ENCODE measurements around the gene DOK1.
A peak's percentile ranks its signal among the peaks of the same experiment; 100 is the strongest.
"Not testable (repeated sequence)": the region's sequence is repeated elsewhere in the genome, so short reads cannot be mapped to it uniquely, and the experiment has no call there.

Gene DOK1

DNA sequence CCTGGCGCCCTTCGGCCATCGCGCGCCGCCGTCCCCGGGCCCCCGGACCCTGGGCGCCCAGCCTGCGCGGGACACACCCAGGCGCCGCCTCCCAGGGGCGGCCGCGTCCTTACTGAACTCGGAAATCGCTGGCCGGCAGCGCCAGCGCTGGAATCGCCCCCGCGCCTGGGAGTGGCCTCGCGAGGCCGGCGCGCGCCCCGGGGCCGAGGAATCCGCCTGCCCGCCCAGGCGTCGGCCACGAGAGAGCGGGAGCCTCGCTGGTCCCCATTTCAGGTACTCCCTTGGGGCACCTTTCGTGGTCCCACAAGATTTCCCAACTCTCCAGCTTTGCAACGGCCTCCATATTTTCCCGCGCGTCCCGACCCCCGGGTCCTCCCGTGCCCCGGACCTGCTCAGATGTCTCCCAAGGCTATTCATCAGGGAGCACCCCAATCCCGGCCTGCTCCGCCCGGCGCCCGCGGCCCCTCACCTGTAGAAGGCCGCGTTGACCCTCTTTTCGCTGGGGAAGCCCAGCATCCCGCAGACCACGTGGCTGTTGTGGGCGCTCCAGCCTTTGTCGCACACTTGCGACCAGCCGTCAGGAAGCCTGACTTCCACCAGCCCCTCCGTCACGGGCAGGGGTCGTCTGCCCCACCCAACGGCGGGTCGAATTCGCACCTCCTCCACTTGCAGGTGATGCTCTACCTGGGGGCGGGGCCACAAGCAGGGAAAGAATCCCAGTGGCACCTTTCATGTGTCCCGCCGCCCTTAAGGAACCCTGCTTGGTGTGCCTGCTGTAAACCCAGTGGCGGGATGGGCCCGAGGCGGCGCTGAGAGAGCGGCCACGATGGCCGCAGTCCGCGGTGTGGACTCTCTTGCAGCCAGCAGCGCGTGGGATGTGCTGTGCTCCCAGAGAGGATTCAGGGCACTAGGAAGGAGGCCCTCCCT, 5.4 kb upstream of the DOK1 start:
- no peak for DNase-seq

DNA sequence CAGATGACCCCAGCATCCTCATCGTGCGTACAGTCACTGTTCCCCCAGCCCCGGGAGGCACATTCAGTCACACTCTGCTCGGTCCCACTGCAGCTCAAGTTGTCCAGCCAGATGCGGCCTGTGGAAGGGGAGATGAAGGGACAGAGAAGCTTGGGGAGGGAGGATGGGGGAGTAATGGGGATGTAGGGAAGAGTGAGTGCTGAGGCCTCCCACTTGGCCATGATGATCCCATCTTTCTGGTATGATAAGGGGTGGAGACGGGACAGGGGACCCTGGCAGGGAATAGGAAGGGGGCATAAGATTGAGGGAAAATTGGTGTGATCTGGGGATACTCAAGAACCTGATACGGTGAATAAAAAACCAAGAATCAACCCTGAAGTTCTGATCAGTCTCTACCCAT, 4.3 kb upstream of the DOK1 start:
- DNase-seq = no peak

- DNase-seq = no peak
Observed at GRCh38 chr2:74551530-74551929, 3.0 kb upstream of the DOK1 start.

DNA sequence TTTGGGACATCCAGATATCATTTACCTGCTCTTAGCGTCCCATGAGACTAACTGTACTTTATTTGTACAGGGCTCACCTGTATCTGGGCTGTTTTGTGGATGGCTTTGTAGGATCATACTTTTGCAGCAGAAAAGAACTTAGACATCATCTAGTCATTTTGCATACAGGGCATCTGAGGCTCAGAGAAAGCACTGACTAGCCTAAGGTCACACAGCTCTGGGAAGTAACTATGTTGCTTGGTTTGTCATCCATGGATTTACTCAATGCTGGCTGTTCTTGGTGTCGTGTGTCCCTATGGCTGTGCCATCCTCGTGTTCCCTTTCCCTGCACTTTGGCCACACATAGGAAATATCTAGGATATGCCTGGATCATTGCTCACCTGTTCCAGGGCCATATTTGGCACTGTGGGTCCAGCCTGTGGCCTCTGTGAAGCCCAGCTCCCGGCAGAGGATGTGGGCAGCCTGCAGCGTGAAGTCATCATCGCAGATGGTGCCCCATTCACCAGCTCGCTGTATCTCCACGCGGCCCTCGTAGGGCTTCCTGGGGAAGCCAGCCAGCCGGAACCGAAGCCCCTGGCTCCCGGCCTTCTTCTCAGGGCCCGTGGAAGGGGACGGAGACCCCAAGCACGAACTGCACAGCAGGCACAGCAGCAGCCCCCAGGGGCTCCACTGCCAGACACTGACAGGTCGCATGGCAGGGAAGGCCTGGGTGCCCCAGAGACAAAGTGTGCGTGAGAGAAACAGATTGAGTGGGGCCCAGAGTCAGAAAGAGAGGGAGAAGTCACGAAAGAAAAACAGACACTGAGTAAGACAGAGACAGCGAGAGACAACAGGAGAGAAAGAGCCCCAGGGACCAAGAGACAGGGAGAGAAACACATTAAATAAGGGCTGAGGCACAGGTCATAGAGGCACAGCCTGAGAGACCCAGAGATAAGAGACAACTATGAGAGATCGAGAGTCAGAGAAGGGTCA, 2.3 kb upstream of the DOK1 start:
- DNase-seq = no peak

DNA sequence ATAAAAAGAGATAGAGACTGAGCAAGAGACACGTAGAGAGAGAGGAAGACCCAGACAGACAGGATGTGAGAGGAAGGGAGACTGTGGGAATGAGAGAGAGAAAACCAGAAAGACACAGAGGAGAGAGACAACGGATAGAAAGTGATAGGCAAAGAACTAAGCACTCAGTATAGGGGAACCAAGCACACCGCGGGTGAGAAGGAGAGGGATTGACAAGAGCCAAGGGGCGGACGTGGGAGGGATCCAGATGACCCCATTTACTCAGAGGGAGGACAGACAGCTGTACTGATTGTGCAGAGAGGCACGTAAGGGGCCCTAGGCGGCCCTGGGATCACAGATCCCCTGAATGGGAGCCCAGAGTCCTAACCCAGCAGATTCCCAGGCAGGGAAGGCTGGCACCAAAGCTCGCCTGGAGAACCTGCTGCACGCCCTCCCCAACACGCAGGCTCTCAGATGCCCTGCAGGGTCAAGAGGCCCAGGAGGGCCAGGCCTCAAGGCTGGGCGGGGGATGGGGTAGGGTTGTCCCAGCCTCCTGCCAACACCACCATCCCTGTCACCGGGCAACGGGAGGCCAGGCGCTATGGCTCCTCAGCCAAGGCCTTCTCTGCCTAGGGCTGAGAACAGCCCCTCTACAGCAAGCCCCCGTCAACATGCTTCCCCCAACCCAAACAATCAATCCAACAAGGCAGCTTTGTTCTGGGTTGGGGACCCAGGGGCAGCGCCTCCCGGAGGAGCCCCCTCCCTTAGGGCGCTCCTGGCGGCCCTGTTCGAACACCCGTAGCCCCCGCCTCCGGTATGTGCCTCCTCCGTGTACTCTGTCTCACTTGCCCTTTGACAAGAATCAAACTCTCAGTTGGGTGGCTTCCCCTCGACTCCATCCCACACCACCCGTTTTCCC, 1.4 kb upstream of the DOK1 start:
- DNase-seq = no peak

DNA sequence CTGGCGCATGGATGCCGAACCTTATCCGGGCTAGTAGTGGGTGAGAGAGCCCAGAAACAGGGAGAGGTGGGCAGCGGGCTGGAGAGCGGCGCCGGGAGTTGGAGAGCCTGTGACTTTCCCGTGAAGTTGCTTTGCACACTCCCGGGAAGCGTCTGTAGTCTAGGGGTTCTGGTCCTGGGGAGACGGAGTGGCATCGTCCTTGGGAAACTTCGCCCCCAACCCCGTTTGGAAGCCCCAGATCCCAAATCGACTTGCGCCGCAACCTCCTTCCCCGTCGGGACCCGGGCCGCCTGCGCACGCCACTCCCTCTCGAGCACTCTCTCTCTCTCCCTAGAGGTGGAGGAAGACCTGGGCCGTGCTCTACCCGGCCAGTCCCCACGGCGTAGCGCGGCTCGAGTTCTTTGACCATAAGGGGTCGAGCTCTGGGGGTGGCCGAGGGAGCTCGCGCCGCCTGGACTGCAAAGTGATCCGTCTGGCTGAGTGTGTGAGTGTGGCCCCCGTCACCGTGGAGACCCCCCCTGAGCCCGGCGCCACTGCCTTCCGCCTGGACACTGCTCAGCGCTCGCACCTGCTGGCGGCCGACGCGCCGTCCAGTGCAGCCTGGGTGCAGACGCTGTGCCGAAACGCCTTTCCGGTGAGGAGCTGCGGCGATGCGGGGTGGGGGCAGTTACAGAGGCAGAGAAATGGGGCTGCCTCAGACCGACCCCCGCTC, 456 bp downstream of the DOK1 start:
- peak; percentile 36 for DNase-seq

- no peak for DNase-seq
Observed at GRCh38 chr2:74555610-74556103, 1.1 kb downstream of the DOK1 start.

- DNase-seq = no peak
Observed at GRCh38 chr2:74556159-74556558, 1.6 kb downstream of the DOK1 start.

DNA sequence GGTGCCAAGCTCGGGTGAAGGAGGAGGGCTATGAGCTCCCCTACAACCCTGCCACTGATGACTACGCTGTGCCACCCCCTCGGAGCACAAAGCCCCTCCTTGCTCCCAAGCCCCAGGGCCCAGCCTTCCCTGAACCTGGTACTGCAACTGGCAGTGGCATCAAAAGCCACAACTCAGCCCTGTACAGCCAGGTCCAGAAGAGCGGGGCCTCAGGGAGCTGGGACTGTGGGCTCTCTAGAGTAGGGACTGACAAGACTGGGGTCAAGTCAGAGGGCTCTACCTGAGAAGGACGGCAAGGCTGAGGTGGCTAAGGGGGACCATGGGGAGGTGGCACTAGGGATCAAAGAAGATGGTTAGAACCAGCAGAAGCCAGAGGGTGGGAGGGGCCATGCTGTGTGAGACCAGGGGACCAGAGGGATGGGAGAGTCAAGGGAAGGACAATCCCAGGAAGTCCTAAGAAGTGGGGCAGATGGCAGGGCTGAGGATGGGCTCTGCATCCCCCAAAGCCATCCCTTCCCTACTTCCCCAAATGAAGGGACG, 2.4 kb downstream of the DOK1 start:
- no peak for DNase-seq

DNA sequence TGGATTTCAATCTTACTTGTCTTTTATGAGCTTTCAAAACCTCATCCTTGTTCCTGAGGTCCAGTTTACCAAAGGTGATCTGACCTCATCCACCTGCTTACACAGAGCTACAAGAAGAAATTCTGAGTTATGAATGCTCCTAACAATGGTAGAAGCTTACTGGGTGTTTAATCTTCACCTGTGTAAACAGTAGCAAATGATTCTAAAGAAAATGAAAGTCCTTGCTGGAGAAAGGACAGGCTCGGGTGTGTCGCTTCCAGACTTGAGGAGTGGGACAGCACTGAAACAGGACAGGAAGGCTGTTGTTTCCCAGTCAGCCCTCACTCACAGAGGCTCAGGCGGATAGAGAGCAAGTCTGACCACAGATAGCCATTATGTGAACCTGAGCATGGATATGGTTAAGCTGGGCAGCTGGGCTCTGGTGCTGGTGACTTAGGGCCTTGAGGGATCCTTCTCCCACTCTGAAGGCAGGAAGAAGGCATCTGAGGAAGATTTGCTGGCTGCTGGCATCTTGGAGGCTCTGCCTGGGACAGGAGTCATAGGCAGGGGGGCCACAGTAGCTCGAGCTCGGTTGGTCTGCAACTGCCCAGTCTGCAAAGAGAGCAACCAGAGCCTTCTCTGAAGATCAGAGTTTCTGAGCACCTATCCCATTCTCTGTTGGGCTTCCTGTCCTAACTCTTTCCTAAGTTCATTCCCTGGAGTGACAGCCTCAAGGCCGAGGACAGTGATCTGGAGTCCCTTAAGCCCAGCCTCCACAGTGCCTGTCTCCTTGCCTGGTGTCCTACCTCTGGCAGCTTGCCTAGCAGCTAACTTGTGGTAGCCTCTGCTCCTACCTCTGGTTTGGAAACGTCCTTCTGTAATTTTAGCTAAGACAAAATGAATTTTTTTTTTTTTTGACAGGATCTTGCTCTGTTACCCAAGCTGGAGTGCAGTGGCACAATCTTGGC, 4.0 kb downstream of the DOK1 start:
- no peak for DNase-seq

DNA sequence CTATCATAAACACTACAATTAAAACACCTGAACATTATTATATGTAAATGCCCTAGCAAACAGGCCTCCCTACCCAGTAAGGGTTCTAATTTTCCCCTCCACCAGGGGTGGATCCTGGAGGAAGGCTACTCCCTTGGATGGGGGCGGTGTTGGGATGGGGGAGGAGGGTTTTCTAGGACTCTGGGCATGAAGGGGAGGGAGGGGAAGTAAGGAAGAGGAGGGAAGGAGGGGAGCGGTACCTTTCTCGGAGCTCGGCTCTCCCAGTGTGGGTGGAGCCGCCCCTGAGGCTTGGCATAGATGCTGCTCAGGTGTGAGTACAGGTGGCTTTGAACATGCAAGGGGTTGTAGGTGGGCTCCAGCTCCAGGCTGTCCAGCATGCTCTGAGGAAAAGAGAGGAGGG, 5.4 kb downstream of the DOK1 start:
- no peak for DNase-seq

DNA sequence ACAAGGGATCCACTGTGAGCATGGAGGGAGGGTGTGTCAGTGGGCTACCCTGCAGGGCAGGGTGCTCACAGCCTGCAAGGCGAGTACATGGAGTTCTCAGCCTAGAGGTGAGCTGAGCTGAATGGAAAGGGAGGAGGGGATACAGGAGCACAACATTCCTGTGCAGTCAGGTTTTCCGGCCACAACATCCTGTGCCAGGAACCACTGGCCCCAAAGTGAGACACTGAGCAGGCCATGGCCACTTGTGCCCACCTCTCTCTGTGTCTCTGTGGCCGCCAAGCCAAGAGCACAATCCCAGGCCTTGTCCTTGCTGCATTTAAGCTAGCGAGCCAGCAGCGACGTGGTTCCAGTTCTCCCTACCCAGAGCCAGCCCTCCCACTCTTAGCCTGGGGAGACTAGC, 6.1 kb downstream of the DOK1 start:
- no peak for DNase-seq

- DNase-seq = not testable (repeated sequence)
Observed at GRCh38 chr2:74561022-74561421, 6.5 kb downstream of the DOK1 start.

- no peak for DNase-seq
Observed at GRCh38 chr2:74562126-74562775, 7.7 kb downstream of the DOK1 start.

- no peak for DNase-seq
Observed at GRCh38 chr2:74564222-74564621, 9.7 kb downstream of the DOK1 start.

- no peak for DNase-seq
Observed at GRCh38 chr2:74566076-74566753, 11.7 kb downstream of the DOK1 start.

DNA sequence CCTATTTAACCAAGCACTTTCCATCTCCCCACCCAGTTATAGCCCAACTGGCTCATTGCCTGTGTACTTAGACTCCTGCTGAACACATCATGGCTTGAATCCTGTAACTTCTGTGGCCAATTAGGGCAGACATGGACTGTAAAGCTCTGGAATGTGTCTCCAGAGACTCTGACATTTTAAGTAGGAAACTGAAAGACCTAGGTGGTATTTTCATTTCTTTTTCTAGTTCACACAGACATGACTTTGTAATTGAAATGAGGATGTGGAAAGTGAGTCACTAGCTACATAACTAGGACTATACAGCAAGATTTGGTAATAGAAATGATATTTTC, 12.2 kb downstream of the DOK1 start:
- no peak for DNase-seq

DNA sequence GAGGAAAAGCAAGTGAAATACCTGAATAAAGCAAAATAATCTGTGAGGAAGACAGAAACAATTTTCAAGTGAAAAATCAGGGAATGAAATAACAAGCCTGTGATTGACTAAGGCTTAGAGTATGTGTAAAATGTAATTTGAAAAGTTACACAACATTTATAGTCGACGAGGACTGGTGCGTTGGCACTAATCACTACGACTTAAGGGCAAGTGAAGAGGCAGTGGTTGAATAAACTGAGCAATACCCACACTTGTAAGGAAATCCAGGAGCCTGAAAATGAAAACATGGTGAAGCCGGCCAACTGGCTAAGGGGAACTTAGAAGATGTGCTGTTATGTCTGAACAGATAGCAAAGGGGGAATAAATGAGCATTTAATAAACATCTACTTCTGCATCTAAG, 13.4 kb downstream of the DOK1 start:
- DNase-seq = no peak

GRCh38 chr2:74569686-74570085, 15.2 kb downstream of the DOK1 start:
- DNase-seq = no peak
